ENCODE measurements around the gene CTIF. TPM values are rescaled to one million over a fixed set of nuclear protein-coding genes. Genes with fewer than 3 reads are reported as not detected.
A peak's percentile ranks its signal among the peaks of the same experiment; 100 is the strongest.

The CTIF gene
- total and polyA plus RNA-seq, 10 donors: 5.2 to 39.2 (median 18.5) TPM

DNA sequence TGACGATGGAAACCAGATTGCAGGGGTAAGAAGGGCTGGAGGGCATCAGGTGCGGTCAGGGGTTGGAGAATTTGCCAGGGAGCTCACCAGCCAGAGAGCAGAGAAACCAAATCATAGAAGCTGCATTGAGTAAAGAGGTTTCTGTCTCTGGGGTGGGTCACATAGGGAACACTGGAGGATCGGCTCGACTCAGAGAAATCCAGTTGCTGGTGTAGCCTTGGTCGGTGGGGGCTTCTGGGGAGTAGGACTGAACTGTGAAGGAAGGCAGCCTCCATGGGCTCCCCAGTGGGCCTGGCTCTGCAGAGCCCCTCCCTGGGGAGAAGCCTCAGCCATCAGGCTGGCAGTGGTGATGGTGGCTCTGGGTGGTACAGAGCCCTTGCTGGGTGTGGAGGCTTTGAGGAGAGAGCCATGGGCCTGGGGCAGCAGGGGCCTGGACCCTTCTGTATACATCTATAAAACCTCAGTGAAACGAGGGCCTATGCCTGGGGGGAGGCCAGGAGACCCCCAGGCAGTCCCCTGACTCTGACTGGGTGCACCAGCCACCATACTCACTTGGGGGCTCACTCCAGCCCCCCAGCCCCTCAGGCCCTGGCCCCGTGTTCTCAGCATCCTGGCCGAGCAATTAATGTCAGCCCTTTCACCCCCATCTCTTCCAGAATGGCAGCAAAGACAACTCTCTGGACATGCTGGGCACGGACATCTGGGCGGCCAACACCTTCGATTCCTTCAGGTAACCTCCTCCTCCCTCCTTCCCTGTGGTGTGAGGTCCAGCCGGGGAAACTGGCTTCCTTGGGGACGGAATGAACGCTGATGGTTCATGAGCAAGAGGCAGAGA lies 124.5 kb downstream of the CTIF start:
- DNase-seq: no peak
- peaks cover 0 to 7% (median 0%) of the 10 kb centered on the region in 8 donors for H3K9me3 ChIP-seq
- H3K27me3 ChIP-seq (replicated peaks in 1 of 7): no peaks in the 10 kb centered on the region
- TF ChIP-seq, protein P1, sequence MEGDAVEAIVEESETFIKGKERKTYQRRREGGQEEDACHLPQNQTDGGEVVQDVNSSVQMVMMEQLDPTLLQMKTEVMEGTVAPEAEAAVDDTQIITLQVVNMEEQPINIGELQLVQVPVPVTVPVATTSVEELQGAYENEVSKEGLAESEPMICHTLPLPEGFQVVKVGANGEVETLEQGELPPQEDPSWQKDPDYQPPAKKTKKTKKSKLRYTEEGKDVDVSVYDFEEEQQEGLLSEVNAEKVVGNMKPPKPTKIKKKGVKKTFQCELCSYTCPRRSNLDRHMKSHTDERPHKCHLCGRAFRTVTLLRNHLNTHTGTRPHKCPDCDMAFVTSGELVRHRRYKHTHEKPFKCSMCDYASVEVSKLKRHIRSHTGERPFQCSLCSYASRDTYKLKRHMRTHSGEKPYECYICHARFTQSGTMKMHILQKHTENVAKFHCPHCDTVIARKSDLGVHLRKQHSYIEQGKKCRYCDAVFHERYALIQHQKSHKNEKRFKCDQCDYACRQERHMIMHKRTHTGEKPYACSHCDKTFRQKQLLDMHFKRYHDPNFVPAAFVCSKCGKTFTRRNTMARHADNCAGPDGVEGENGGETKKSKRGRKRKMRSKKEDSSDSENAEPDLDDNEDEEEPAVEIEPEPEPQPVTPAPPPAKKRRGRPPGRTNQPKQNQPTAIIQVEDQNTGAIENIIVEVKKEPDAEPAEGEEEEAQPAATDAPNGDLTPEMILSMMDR (IDR thresholded peaks at IDR 0.05 in 8 of 11, conservative IDR thresholded peaks at IDR 0.05 in 3 of 11): no peak
- TF ChIP-seq POLR2AphosphoS5 (IDR thresholded peaks at IDR 0.05): no peak
- TF ChIP-seq POLR2A (IDR thresholded peaks at IDR 0.05): no peak
- WGBS, 5 donors: 90 to 93% (median 91%) methylated on average over 13 to 14 of the region's 14 CpGs
- no peak overlapping the region for H3K4me3 ChIP-seq
- intact Hi-C loops (cut with DNase I; ENCODE audit: low total_unique reads): loop anchor here (5.0 kb wide), 1 partner anchor 186 kb away; no protein-coding TSS in a partner anchor
- H3K27ac ChIP-seq: no peak overlapping the region
- H3K4me1 ChIP-seq: peaks cover 0 to 34% (median 10%) of the 10 kb centered on the region in 6 donors
- peaks cover 0 to 26% (median 0%) of the 10 kb centered on the region in 6 donors for H3K36me3 ChIP-seq

DNA sequence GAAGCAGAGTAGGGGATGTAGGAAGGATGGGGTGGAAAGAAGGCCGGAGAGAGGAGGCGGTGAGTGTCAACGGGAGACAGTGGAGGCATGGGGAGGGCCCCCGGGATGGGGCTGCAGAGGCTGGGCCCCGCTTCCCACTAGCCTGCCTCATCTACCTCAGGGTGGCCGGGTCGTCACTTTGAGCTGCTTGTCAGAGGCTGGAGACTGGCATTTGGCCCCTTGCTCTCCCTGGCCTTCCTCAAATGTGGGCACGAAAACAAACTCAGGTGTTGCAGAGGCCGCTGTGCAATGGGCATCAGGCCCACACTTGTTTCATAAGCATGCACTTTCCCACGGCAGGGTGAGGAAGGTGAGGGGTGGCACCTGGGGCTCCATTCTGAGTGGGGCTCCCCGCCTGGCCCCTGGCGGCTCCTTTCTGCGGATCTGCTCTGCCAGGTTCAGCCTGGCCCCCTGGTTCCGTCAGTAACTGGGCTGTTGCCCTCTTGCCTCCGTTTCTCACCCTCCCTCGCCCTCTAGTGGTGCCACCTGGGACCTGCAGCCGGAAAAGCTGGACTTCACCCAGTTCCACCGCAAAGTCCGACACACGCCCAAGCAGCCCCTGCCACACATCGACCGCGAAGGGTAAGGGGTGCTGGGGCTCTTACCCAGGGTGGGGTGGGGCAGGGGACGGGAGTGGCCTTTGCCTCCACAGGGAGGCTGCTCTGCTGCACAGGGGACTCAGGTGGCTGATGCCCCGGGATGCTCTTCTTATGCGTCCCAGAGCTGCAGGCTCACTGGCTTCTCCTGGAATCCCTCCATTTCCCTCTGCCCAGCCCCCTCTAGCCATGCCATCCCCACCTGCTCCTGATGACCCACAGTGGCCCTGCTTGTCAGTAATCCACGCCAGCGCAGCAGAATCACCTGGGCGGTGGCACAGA lies 125.4 kb downstream of the CTIF start:
- intact Hi-C loops (cut with DNase I; ENCODE audit: low total_unique reads): loop anchor here (5.0 kb wide), 1 partner anchor 187 kb away; no protein-coding TSS in a partner anchor
- Histone ChIP-seq H3K4me1 (peaks cover 0 to 36% (median 10%) of the 10 kb centered on the region in 6 donors), H3K36me3 (peaks cover 0 to 29% (median 0%) of the 10 kb centered on the region in 6 donors), H3K9me3 (peaks cover 0 to 7% (median 0%) of the 10 kb centered on the region in 8 donors), H3K4me3 (no peak overlapping the region), H3K27me3 (replicated peaks in 1 of 7) (no peaks in the 10 kb centered on the region), H3K27ac (no peak overlapping the region)
- DNase-seq: peak; percentile 90
- TF ChIP-seq, protein P1 (IDR thresholded peaks at IDR 0.05 in 8 of 11, conservative IDR thresholded peaks at IDR 0.05 in 3 of 11): peak; percentile 65 to 88 (median 82)
- TF ChIP-seq POLR2AphosphoS5 (IDR thresholded peaks at IDR 0.05) (peak in 1 of 3 donors; percentile 33), POLR2A (IDR thresholded peaks at IDR 0.05) (no peak)
- 60 to 67% (median 63%) methylated on average over 25 to 29 of the region's 29 CpGs for WGBS, 5 donors

DNA sequence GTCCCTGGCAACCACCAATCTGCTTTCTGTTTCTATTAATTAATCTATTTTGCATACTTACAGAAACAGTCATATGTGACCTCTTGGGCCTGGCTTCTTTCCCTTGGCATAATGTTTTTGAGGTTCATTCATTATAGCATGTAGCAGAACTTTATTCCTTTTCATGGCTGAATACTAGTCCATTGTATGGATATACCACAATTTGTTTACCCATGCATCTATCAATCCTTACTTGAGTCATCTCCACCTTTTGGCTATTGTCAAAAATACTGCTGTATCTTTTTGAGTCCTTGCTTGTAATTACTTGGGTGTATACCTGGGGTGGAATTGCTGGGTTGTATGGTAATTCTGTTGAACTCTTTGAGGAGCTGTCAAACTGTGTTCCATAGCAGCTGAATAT lies 126.8 kb downstream of the CTIF start:
- H3K4me3 ChIP-seq: no peak overlapping the region
- peaks cover 0 to 36% (median 10%) of the 10 kb centered on the region in 6 donors for H3K4me1 ChIP-seq
- no peak overlapping the region for H3K27ac ChIP-seq
- DNase-seq: no peak
- peaks cover 0 to 9% (median 2%) of the 10 kb centered on the region in 8 donors for H3K9me3 ChIP-seq
- intact Hi-C loops (cut with DNase I; ENCODE audit: low total_unique reads): no loop called here
- peaks cover 0 to 37% (median 4%) of the 10 kb centered on the region in 6 donors for H3K36me3 ChIP-seq
- TF ChIP-seq, protein P1 (IDR thresholded peaks at IDR 0.05 in 8 of 11, conservative IDR thresholded peaks at IDR 0.05 in 3 of 11): no peak
- TF ChIP-seq POLR2A (IDR thresholded peaks at IDR 0.05) (no peak), POLR2AphosphoS5 (IDR thresholded peaks at IDR 0.05) (no peak)
- no peaks in the 10 kb centered on the region for H3K27me3 ChIP-seq (replicated peaks in 1 of 7)
